ENCODE measurements around the gene EIF1. TPM values are rescaled to one million over a fixed set of nuclear protein-coding genes. Genes with fewer than 3 reads are reported as not detected.

Gene EIF1
- total and polyA plus RNA-seq, 4 donors, result 56.5 to 755 (median 159) TPM

DNA sequence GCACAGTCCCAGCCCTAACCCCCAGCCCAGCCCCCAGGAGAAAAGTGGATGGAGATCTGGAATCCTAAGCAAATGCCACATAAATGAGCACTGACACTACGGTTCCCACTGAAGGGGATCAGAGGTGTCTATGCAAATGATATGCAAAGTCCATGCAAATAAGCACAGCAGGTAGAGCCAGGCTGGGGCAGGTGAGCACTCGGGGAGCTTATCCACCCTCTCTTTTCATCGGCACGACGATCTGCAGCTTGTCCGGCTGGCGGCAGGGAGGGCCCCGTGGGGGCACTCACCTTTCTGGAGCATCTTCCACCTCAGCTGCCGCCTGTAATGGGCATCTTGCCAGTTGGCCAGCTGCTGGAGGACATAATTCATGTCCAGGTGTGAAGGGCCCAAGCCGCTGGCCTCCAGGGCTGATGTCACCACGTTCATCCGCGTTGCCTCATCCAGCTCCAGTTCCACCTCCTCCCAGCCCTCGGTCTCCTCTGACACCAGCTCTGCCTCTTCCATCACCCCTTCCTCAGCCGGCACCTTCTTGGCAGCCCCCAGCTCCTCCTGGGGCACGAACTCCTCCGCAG is 35.9 kb downstream of the EIF1 start:
- Histone ChIP-seq H3K4me1 (ENCODE audit: control insufficient read depth in 4 of 4, insufficient read depth in 4 of 4, low read length in 3 of 4) (no peaks in the 10 kb centered on the region), H3K27ac (ENCODE audit: low read depth in 1 of 2, low read length in 2 of 2) (no peak overlapping the region), H3K9me3 (ENCODE audit: control insufficient read depth in 4 of 4, low read length in 3 of 4) (no peaks in the 10 kb centered on the region), H3K27me3 (ENCODE audit: control insufficient read depth in 4 of 4, insufficient read depth in 4 of 4, low read length in 3 of 4) (no peaks in the 10 kb centered on the region), H3K9ac (ENCODE audit: low read depth in 1 of 2, low read length in 2 of 2) (no peak overlapping the region), H3K36me3 (ENCODE audit: control insufficient read depth in 4 of 4, insufficient read depth in 3 of 4, low read depth in 1 of 4, low read length in 3 of 4) (no peaks in the 10 kb centered on the region), H3K4me3 (ENCODE audit: low read depth in 1 of 3, low read length in 3 of 3) (no peak overlapping the region)
- TF ChIP-seq HNF4G (IDR thresholded peaks at IDR 0.05), result no peak
- no peak for TF ChIP-seq JUND (IDR thresholded peaks at IDR 0.05)
- no peak for TF ChIP-seq CTCF (IDR thresholded peaks at IDR 0.05; ENCODE audit: low read depth, low read length, missing input control)
- TF ChIP-seq RXRA (IDR thresholded peaks at IDR 0.05), result no peak
- TF ChIP-seq, protein P1, sequence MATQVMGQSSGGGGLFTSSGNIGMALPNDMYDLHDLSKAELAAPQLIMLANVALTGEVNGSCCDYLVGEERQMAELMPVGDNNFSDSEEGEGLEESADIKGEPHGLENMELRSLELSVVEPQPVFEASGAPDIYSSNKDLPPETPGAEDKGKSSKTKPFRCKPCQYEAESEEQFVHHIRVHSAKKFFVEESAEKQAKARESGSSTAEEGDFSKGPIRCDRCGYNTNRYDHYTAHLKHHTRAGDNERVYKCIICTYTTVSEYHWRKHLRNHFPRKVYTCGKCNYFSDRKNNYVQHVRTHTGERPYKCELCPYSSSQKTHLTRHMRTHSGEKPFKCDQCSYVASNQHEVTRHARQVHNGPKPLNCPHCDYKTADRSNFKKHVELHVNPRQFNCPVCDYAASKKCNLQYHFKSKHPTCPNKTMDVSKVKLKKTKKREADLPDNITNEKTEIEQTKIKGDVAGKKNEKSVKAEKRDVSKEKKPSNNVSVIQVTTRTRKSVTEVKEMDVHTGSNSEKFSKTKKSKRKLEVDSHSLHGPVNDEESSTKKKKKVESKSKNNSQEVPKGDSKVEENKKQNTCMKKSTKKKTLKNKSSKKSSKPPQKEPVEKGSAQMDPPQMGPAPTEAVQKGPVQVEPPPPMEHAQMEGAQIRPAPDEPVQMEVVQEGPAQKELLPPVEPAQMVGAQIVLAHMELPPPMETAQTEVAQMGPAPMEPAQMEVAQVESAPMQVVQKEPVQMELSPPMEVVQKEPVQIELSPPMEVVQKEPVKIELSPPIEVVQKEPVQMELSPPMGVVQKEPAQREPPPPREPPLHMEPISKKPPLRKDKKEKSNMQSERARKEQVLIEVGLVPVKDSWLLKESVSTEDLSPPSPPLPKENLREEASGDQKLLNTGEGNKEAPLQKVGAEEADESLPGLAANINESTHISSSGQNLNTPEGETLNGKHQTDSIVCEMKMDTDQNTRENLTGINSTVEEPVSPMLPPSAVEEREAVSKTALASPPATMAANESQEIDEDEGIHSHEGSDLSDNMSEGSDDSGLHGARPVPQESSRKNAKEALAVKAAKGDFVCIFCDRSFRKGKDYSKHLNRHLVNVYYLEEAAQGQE (IDR thresholded peaks at IDR 0.05), result no peak
- TF ChIP-seq ATF3 (IDR thresholded peaks at IDR 0.05), result no peak
- TF ChIP-seq NR2F2 (IDR thresholded peaks at IDR 0.05), result no peak
- no peak for TF ChIP-seq HNF4A (conservative IDR thresholded peaks at IDR 0.05)
- no peak for TF ChIP-seq GABPA (IDR thresholded peaks at IDR 0.05 in 1 of 2, conservative IDR thresholded peaks at IDR 0.05 in 1 of 2)
- TF ChIP-seq FOXA2 (IDR thresholded peaks at IDR 0.05), result no peak
- 78% methylated on average over 17 of the region's 17 CpGs for WGBS
- DNase-seq (ENCODE audit: low spot score), result no peak

DNA sequence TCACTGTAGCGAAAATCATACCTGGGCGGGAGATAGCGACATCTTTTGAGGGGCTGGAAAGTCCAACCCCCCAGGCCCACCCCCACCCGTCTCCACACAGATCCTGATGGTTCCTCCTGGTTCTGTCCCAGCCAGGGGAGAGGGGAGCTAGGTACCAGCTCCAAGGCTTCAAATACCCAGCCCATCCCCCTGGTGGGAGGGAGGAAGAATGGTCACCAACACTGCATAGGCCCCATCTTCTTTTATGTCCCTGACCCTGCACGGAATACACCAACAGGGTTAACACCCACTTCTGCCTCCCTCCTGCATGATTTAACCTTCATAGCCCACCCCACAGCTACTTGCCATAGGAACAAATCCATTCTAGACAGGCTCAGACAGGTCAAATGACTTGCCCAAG is 36.4 kb downstream of the EIF1 start:
- Histone ChIP-seq H3K9ac (ENCODE audit: low read depth in 1 of 2, low read length in 2 of 2) (no peak overlapping the region), H3K4me1 (ENCODE audit: control insufficient read depth in 4 of 4, insufficient read depth in 4 of 4, low read length in 3 of 4) (no peaks in the 10 kb centered on the region), H3K36me3 (ENCODE audit: control insufficient read depth in 4 of 4, insufficient read depth in 3 of 4, low read depth in 1 of 4, low read length in 3 of 4) (no peaks in the 10 kb centered on the region), H3K4me3 (ENCODE audit: low read depth in 1 of 3, low read length in 3 of 3) (no peak overlapping the region), H3K27me3 (ENCODE audit: control insufficient read depth in 4 of 4, insufficient read depth in 4 of 4, low read length in 3 of 4) (no peaks in the 10 kb centered on the region), H3K9me3 (ENCODE audit: control insufficient read depth in 4 of 4, low read length in 3 of 4) (no peaks in the 10 kb centered on the region), H3K27ac (ENCODE audit: low read depth in 1 of 2, low read length in 2 of 2) (no peak overlapping the region)
- TF ChIP-seq EGR1 (IDR thresholded peaks at IDR 0.05; ENCODE audit: low read depth in 2 of 2) (no peak), FOXA2 (IDR thresholded peaks at IDR 0.05) (no peak), ZBTB33 (IDR thresholded peaks at IDR 0.05) (no peak), HNF4A (conservative IDR thresholded peaks at IDR 0.05) (no peak), CTCF (IDR thresholded peaks at IDR 0.05; ENCODE audit: low read depth, low read length, missing input control) (no peak), JUND (IDR thresholded peaks at IDR 0.05) (no peak), YY1 (IDR thresholded peaks at IDR 0.05) (no peak), MAX (IDR thresholded peaks at IDR 0.05) (no peak), FOXA1 (IDR thresholded peaks at IDR 0.05) (no peak), SP1 (IDR thresholded peaks at IDR 0.05) (no peak), RXRA (IDR thresholded peaks at IDR 0.05) (no peak), TAF1 (conservative IDR thresholded peaks at IDR 0.05) (no peak), HNF4G (IDR thresholded peaks at IDR 0.05) (no peak), NR2F2 (IDR thresholded peaks at IDR 0.05) (no peak), GABPA (IDR thresholded peaks at IDR 0.05 in 1 of 2, conservative IDR thresholded peaks at IDR 0.05 in 1 of 2) (no peak)
- TF ChIP-seq, protein P1 (IDR thresholded peaks at IDR 0.05), result no peak
- DNase-seq (ENCODE audit: low spot score), result no peak
- 92% methylated on average over 5 of the region's 5 CpGs for WGBS
